Endothelial cell of umbilical vein (primary cell): ENCODE measurements around the gene UBE2F.

Experiments
- CTCF ChIP-seq, 2 donors: IDR thresholded peaks; 1 replicate in 1 of 2; 2 replicates in 1 of 2; pipeline ENCODE4 v1.5.1; 2011; ENCODE audit warnings: low read length in 2 of 2, mild to moderate bottlenecking in 2 of 2, moderate library complexity in 2 of 2, control low read depth in 1 of 2, inconsistent platforms in 1 of 2, low read depth in 1 of 2; ENCODE audit not compliant: insufficient read depth in 1 of 2; ENCODE audit errors: extremely low read depth in 1 of 2
- EZH2 ChIP-seq: IDR thresholded peaks from 2 replicates; pipeline ENCODE4 v1.6.1; 2012; ENCODE audit warnings: borderline replicate concordance, low read depth, mild to moderate bottlenecking, moderate library complexity, low read length, inconsistent platforms; ENCODE audit not compliant: severe bottlenecking
- JUN ChIP-seq: IDR thresholded peaks from 2 replicates; pipeline ENCODE4 v1.6.1; 2011; ENCODE audit warnings: borderline replicate concordance, low read depth; ENCODE audit not compliant: insufficient read length, insufficient read depth
- MAX ChIP-seq: IDR thresholded peaks from 2 replicates; pipeline ENCODE4 v1.6.1; 2011; ENCODE audit not compliant: insufficient read depth, insufficient read length
- POLR2A ChIP-seq: IDR thresholded peaks from 2 replicates; pipeline ENCODE4 v1.6.1; 2012; ENCODE audit warnings: low read depth, mild to moderate bottlenecking, control low read depth, low read length
- POLR2AphosphoS5 ChIP-seq: IDR thresholded peaks from 2 replicates; pipeline ENCODE4 v1.6.1; 2012; ENCODE audit warnings: low read depth, mild to moderate bottlenecking, control low read depth, low read length, moderate library complexity; ENCODE audit not compliant: insufficient read depth

GRCh38 chr2:238003234-238004031, 36.6 kb downstream of the UBE2F start:
- TF ChIP-seq MAX (no peak), POLR2A (no peak), POLR2AphosphoS5 (no peak), CTCF (IDR thresholded peaks at IDR 0.05; ENCODE audit: extremely low read depth in 1 of 2, insufficient read depth in 1 of 2, low read depth in 1 of 2, low read length in 2 of 2) (no peak), EZH2 (no peak), JUN (no peak)
